ENCODE data around the gene ATAD1. TPM values are rescaled to one million over a fixed set of nuclear protein-coding genes. Genes with fewer than 3 reads are reported as not detected.

Gene ATAD1
- total and polyA plus RNA-seq, 2 of the 8 experiments (the other 6 are each of a cell fraction or from before 2014, with no cell fraction given), result 8.9 to 35.3 TPM

DNA sequence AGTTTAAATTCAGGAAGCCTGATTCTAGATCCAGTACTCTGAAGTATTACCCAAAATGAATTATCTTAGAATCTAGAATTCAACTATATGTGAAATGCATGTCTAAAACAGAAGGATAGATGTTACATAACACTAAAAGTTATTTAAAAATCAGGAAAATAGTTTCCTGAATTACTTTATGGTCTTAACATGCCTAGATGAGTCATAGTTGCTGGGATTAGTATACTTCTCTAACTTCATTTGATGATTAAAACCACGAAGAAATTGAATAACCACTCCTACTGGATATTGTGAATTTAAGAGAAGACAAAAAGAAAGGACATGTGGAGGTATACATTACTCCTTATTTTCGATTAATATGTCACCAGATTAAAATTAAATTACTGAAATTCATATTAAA lies 65.5 kb downstream of the ATAD1 start:
- FAIRE-seq, result no peak
- H3K9ac ChIP-seq (replicated peaks in 1 of 4; ENCODE audit: extremely low read depth in 1 of 4, low read depth in 3 of 4, low read length in 3 of 4), result no peak overlapping the region
- POLR2A ChIA-PET (ENCODE audit: partially characterized antibody), result no interaction called here
- TF ChIP-seq, protein P1, sequence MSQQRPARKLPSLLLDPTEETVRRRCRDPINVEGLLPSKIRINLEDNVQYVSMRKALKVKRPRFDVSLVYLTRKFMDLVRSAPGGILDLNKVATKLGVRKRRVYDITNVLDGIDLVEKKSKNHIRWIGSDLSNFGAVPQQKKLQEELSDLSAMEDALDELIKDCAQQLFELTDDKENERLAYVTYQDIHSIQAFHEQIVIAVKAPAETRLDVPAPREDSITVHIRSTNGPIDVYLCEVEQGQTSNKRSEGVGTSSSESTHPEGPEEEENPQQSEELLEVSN (IDR thresholded peaks at IDR 0.05), result no peak
- TF ChIP-seq NANOG (IDR thresholded peaks at IDR 0.05; ENCODE audit: insufficient read depth, low read depth, low read length, poor library complexity, severe bottlenecking) (no peak), MAFK (IDR thresholded peaks at IDR 0.05; ENCODE audit: low read depth, low read length) (no peak), TAF7 (optimal IDR thresholded peaks at IDR 0.05; ENCODE audit: borderline replicate concordance, low read depth, low read length) (no peak), TCF12 (IDR thresholded peaks at IDR 0.05; ENCODE audit: low read depth, low read length) (no peak), JUN (IDR thresholded peaks at IDR 0.05; ENCODE audit: low read depth, low read length) (no peak), CHD1 (IDR thresholded peaks at IDR 0.05; ENCODE audit: low read depth, low read length) (no peak), JUND (IDR thresholded peaks at IDR 0.05; ENCODE audit: low read length) (no peak)
- TF ChIP-seq, protein P2, sequence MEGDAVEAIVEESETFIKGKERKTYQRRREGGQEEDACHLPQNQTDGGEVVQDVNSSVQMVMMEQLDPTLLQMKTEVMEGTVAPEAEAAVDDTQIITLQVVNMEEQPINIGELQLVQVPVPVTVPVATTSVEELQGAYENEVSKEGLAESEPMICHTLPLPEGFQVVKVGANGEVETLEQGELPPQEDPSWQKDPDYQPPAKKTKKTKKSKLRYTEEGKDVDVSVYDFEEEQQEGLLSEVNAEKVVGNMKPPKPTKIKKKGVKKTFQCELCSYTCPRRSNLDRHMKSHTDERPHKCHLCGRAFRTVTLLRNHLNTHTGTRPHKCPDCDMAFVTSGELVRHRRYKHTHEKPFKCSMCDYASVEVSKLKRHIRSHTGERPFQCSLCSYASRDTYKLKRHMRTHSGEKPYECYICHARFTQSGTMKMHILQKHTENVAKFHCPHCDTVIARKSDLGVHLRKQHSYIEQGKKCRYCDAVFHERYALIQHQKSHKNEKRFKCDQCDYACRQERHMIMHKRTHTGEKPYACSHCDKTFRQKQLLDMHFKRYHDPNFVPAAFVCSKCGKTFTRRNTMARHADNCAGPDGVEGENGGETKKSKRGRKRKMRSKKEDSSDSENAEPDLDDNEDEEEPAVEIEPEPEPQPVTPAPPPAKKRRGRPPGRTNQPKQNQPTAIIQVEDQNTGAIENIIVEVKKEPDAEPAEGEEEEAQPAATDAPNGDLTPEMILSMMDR (IDR thresholded peaks at IDR 0.05; ENCODE audit: control extremely low read depth in 1 of 3, insufficient read depth in 1 of 3, low read depth in 1 of 3, low read length in 3 of 3), result no peak

More for the DNA sequence above, 65.5 kb downstream of the ATAD1 start:
- Histone ChIP-seq H4K91ac (replicated peaks; ENCODE audit: insufficient read length, low read length) (no peak overlapping the region), H3K18ac (ENCODE audit: extremely low read depth, low read length) (no peak overlapping the region), H3K36me3 (ENCODE audit: control insufficient read depth in 2 of 4, insufficient read depth in 4 of 4, low read length in 3 of 4) (peaks cover 0 to 11% (median 4%) of the 10 kb centered on the region in 4 experiments; a peak in 5 of 8 replicates), H3K4me1 (replicated peaks in 1 of 4; ENCODE audit: control insufficient read depth in 3 of 4, insufficient read depth in 4 of 4, low read length in 3 of 4) (peaks cover 0 to 7% (median 3%) of the 10 kb centered on the region in 4 experiments; a peak in 5 of 7 replicates), H4K20me1 (replicated peaks in 1 of 2; ENCODE audit: control insufficient read depth in 1 of 2, insufficient read depth in 2 of 2, low read length in 2 of 2) (no peaks in the 10 kb centered on the region), H2BK120ac (replicated peaks; ENCODE audit: low read depth, low read length) (no peak overlapping the region), H3K23ac (ENCODE audit: insufficient read length) (no peak overlapping the region), H2AFZ (ENCODE audit: low read length) (no peak overlapping the region), H4K5ac (ENCODE audit: insufficient read length, low read depth, low read length) (no peak overlapping the region), H4K8ac (ENCODE audit: extremely low read depth, insufficient read depth, low read length) (no peak overlapping the region), H2BK12ac (ENCODE audit: low read depth, low read length) (no peak overlapping the region), H2BK5ac (ENCODE audit: low read depth, low read length) (no peak overlapping the region), H3K9me3 (ENCODE audit: insufficient read depth in 2 of 2, low read depth in 1 of 2, low read length in 1 of 2) (no peaks in the 10 kb centered on the region), H3K56ac (replicated peaks; ENCODE audit: insufficient read length, low read depth, low read length) (no peak overlapping the region), H3K27me3 (replicated peaks in 1 of 4; ENCODE audit: control insufficient read depth in 3 of 4, extremely low read depth in 1 of 4, insufficient read depth in 3 of 4, low read length in 3 of 4) (no peaks in the 10 kb centered on the region), H2BK15ac (ENCODE audit: low read length) (no peak overlapping the region), H2AK5ac (ENCODE audit: low read depth, low read length) (no peak overlapping the region), H3K14ac (ENCODE audit: insufficient read length) (no peak overlapping the region), H3K4ac (replicated peaks; ENCODE audit: insufficient read length, low read depth, low read length) (no peak overlapping the region), H3K4me2 (ENCODE audit: insufficient read depth in 1 of 2, low read depth in 2 of 2, low read length in 2 of 2) (no peak overlapping the region), H3K79me1 (ENCODE audit: low read depth, low read length) (no peaks in the 10 kb centered on the region), H3K23me2 (ENCODE audit: low read depth, low read length) (no peaks in the 10 kb centered on the region), H3K27ac (ENCODE audit: low read depth, low read length) (no peak overlapping the region), H3K79me2 (ENCODE audit: control insufficient read depth in 1 of 2, insufficient read depth in 2 of 2, low read length in 2 of 2) (no peaks in the 10 kb centered on the region), H2BK20ac (ENCODE audit: low read length) (no peak overlapping the region), H3K4me3 (ENCODE audit: extremely low read depth in 1 of 4, insufficient read depth in 2 of 4, low read depth in 3 of 4, low read length in 4 of 4) (no peak overlapping the region)
- DNase-seq (ENCODE audit: low read depth in 1 of 2, low spot score in 2 of 2), result no peak
- 86% methylated on average over 2 of the region's 2 CpGs; no CpG with 5 or more reads in 1 of the 2 experiments for WGBS, 2 experiments (ENCODE audit: extremely low coverage in 1 of 2, insufficient coverage in 1 of 2, insufficient read length in 1 of 2, insufficient replicate concordance in 2 of 2, low coverage in 1 of 2, low lambda C conversion rate in 2 of 2, missing lambda C conversion rate in 1 of 2)
- CTCF ChIA-PET (ENCODE audit: partially characterized antibody), result no interaction called here

Measured in H1 (cell line).